GM21528 (cell line): Measurements from ENCODE around the gene PCDH9.
"Not testable (repeated sequence)": the region's sequence is repeated elsewhere in the genome, so short reads cannot be mapped to it uniquely, and the experiment has no call there.

ENCODE experiments used
- ATAC-seq: cut with Tn5 transposase; IDR thresholded peaks from one replicate; pipeline ENCODE4 v1.9.1; 2021; ENCODE audit warnings: mild to moderate bottlenecking, moderate library complexity; ENCODE audit not compliant: unreplicated experiment, low FRiP score

PCDH9 gene

DNA sequence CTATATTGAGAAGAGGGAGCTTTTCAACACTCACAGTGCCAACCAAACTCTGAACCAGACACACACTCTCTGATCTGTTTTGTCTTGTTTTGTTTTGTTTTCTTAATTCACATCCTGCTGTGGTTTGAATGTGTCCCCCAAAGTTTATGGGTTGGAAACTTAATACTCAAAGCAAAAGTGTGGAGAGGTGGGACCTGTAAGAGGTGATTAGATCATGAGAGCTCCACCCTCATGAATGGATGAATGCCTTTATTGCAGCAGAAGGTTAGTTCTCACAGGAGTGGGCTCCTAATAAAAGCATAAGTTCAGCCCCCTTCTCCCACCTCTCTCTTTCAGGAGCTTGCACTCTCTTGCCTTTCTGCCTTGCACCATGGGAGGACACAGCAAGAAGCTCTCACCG is 957.1 kb downstream of the PCDH9 start:
- ATAC-seq = no peak

GRCh38 chr13:66266761-66267160 is 963.4 kb downstream of the PCDH9 start:
- ATAC-seq = no peak

- ATAC-seq = no peak
These were observed 963.8 kb downstream of the PCDH9 start for GRCh38 chr13:66266348-66266747.

DNA sequence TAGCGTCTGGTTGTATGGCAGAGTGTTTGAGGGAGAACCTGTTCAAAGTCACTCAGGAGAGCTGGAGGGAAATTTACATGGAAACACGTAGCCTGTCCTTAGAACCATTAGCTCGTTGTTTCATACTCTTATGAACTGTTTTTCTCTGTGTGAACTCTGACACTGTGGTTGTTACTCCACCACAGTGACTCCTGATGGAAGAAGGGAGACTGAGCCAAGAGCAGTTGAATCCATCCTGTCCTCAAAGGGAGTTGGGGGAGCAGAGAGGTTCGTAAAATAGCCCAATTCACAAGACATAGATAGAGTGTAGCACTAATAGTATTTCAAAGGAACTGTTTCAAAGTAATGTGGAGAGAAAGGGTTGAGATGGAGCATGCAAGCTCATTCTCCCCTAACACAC is 964.8 kb downstream of the PCDH9 start:
- no peak for ATAC-seq

DNA sequence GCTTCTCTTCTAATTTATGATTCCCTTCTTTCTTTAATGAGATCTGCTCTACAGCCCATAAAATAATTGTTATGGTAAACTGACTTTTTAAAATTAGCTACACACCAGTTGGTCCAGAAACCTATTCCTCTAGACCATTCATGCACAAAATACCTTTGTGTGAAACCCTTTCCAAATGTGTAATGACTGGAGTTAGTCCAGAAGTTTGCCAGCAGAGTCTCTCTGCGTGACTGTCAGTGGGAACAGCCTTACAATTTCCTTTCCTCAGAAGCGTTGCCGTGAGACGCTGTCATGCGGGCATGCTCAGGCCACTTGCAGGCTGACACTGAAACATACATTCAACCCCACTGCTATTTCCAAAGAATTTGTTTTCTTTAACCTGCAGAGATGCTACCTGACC is 965.2 kb downstream of the PCDH9 start:
- ATAC-seq = no peak

- no peak for ATAC-seq
These were observed 967.8 kb downstream of the PCDH9 start for GRCh38 chr13:66262330-66262729.

DNA sequence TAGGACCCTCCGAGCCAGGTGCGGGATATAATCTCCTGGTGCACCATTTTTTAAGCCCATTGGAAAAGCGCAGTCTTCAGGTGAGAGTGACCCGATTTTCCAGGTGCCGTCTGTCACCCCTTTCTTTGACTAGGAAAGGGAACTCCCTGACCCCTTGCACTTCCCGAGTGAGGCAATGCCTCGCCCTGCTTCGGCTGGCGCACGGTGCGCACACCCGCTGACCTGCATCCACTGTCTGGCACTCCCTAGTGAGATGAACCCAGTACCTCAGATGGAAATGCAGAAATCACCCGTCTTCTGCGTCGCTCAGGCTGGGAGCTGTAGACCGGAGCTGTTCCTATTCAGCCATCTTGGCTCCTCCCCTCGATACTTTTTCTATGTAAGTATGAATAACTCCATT is 970.7 kb downstream of the PCDH9 start:
- not testable (repeated sequence) for ATAC-seq
